Kidney (tissue), 14 donors: Measurements from ENCODE around the gene DCBLD2. TPM values are rescaled to one million over a fixed set of nuclear protein-coding genes. Genes with fewer than 3 reads are reported as not detected.

Experiments used
- DNase-seq, 5 donors: peaks; one replicate each; pipeline ENCODE4 v3.0.0-alpha.2; 2013 to 2020
- FAIRE-seq: peaks from 2 replicates; lab custom pipeline; 2012; peaks lifted over from hg19 to GRCh38; lab: Jason Lieb, UNC
- H3K27ac ChIP-seq, 2 donors: one replicate each; pipeline ENCODE4 v1.7.0; 2013; ENCODE audit warnings: low read depth in 2 of 2, low read length in 2 of 2, inconsistent platforms in 1 of 2
- H3K27me3 ChIP-seq: one replicate; pipeline ENCODE4 v1.7.1; 2013; ENCODE audit warnings: low read length, inconsistent platforms; ENCODE audit not compliant: control insufficient read depth, insufficient read depth
- H3K36me3 ChIP-seq, 3 donors: one replicate each; pipeline versions ENCODE4 v1.7.0 to v1.7.1; 2013; ENCODE audit warnings: low read length in 3 of 3, control low read depth in 1 of 3, inconsistent platforms in 1 of 3; ENCODE audit not compliant: insufficient read depth in 3 of 3, control insufficient read depth in 2 of 3
- H3K4me1 ChIP-seq, 3 donors: one replicate each; pipeline versions ENCODE4 v1.7.0 to v1.7.1; 2013; ENCODE audit warnings: low read length in 3 of 3, inconsistent platforms in 1 of 3, low read depth in 1 of 3; ENCODE audit not compliant: control insufficient read depth in 2 of 3, insufficient read depth in 2 of 3
- H3K4me3 ChIP-seq, 3 donors: one replicate each; pipeline versions ENCODE4 v1.7.0 to v1.8.1; 2013; ENCODE audit warnings: low read length in 3 of 3, control low read depth in 1 of 3, inconsistent platforms in 1 of 3
- H3K9ac ChIP-seq, 3 donors: one replicate each; pipeline versions ENCODE4 v1.7.0 to v1.7.1; 2013; ENCODE audit warnings: low read length in 3 of 3, control low read depth in 1 of 3, inconsistent platforms in 1 of 3
- H3K9me3 ChIP-seq, 3 donors: one replicate each; pipeline versions ENCODE4 v1.7.0 to v1.7.1; 2013; ENCODE audit warnings: low read length in 3 of 3, control low read depth in 1 of 3, inconsistent platforms in 1 of 3; ENCODE audit not compliant: control insufficient read depth in 2 of 3, insufficient read depth in 1 of 3
- intact Hi-C: fragments of 100-400 bp; cut with DNase I; formaldehyde crosslinking; loops from one replicate; pipeline ENCODE4 v1.11.1; 2022
- polyA plus RNA-seq: library from polyadenylated mRNA; stranded (reverse); fragments of 350-450 nt; fragmentation: Illumina TruSeq; extraction: RNeasy Lipid Tissue Mini Kit (QIAGEN cat#74804); gene quantifications from one replicate; pipeline ENCODE4 v1.2.3, GENCODE V29; 2014; ENCODE audit warnings: low read depth, low replicate concordance; ENCODE audit not compliant: insufficient read depth
- total RNA-seq: library from RNA; stranded (reverse); fragmentation: NEBNext Ultra II Directional; extraction: Animal tissue kit (Norgen Biotek cat#: 25700); gene quantifications from one replicate; pipeline ENCODE4 v1.2.1, GENCODE V29; 2021
- TF ChIP-seq, protein P1 (sequence below): IDR thresholded peaks from 3 replicates; pipeline ENCODE4 v1.5.1; 2012; ENCODE audit warnings: mild to moderate bottlenecking, moderate library complexity, borderline replicate concordance; ENCODE audit not compliant: insufficient read depth; ENCODE audit errors: extremely low read depth
- donor health status: control.
- donor health status: control.
- donor health status: control.
- donor health status: control.
- donor health status: control.
- donor health status: DM: yes; HTN: yes; CAD: no.
- donor health status: Normal renal cell carcinoma (clear cell type).

Gene DCBLD2
- total and polyA plus RNA-seq, 2 donors from 2014 or later, result 8.0 to 39.3 TPM

GRCh38 chr3:98784042-98784441 is 117.5 kb downstream of the DCBLD2 start:
- H3K27ac ChIP-seq, result peak overlapping the region in 1 of 2 donors; percentile 9
- H3K27me3 ChIP-seq, result no peaks in the 10 kb centered on the region
- H3K9ac ChIP-seq, result no peak overlapping the region
- no peak overlapping the region for H3K4me3 ChIP-seq
- H3K9me3 ChIP-seq, result no peaks in the 10 kb centered on the region
- TF ChIP-seq, protein P1, sequence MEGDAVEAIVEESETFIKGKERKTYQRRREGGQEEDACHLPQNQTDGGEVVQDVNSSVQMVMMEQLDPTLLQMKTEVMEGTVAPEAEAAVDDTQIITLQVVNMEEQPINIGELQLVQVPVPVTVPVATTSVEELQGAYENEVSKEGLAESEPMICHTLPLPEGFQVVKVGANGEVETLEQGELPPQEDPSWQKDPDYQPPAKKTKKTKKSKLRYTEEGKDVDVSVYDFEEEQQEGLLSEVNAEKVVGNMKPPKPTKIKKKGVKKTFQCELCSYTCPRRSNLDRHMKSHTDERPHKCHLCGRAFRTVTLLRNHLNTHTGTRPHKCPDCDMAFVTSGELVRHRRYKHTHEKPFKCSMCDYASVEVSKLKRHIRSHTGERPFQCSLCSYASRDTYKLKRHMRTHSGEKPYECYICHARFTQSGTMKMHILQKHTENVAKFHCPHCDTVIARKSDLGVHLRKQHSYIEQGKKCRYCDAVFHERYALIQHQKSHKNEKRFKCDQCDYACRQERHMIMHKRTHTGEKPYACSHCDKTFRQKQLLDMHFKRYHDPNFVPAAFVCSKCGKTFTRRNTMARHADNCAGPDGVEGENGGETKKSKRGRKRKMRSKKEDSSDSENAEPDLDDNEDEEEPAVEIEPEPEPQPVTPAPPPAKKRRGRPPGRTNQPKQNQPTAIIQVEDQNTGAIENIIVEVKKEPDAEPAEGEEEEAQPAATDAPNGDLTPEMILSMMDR, result no peak
- FAIRE-seq, result no peak
- intact Hi-C loops, result no loop called here
- DNase-seq, result no peak
- H3K36me3 ChIP-seq, result peaks cover 0 to 2% (median 0%) of the 10 kb centered on the region in 3 donors
- H3K4me1 ChIP-seq, result peaks cover 3 to 11% (median 5%) of the 10 kb centered on the region in 3 donors

- TF ChIP-seq, protein P1, result no peak
- peaks cover 3 to 20% (median 5%) of the 10 kb centered on the region in 3 donors for H3K4me1 ChIP-seq
- peaks cover 0 to 2% (median 0%) of the 10 kb centered on the region in 3 donors for H3K36me3 ChIP-seq
- no peak overlapping the region for H3K9ac ChIP-seq
- H3K9me3 ChIP-seq, result no peaks in the 10 kb centered on the region
- no peak for FAIRE-seq
- intact Hi-C loops, result no loop called here
- no peak overlapping the region for H3K4me3 ChIP-seq
- DNase-seq, result peak; percentile 24 to 77 (median 64)
- no peaks in the 10 kb centered on the region for H3K27me3 ChIP-seq
- H3K27ac ChIP-seq, result peak overlapping the region in 1 of 2 donors; percentile 35
These were observed 118.5 kb downstream of the DCBLD2 start for GRCh38 chr3:98782824-98783500.

- TF ChIP-seq, protein P1, result no peak
- no peaks in the 10 kb centered on the region for H3K27me3 ChIP-seq
- H3K9me3 ChIP-seq, result no peaks in the 10 kb centered on the region
- peaks cover 3 to 21% (median 11%) of the 10 kb centered on the region in 3 donors for H3K4me1 ChIP-seq
- H3K36me3 ChIP-seq, result peaks cover 0 to 2% (median 0%) of the 10 kb centered on the region in 3 donors
- H3K27ac ChIP-seq, result no peak overlapping the region
- no peak overlapping the region for H3K4me3 ChIP-seq
- intact Hi-C loops, result no loop called here
- H3K9ac ChIP-seq, result no peak overlapping the region
- FAIRE-seq (no peak), DNase-seq (no peak)
These were observed 121.2 kb downstream of the DCBLD2 start for GRCh38 chr3:98780343-98780742.
